Endometrial microvascular endothelial cells (primary cell): ENCODE data around the gene DGKH. TPM values are rescaled to one million over a fixed set of nuclear protein-coding genes. Genes with fewer than 3 reads are reported as not detected.

Source experiments
- in situ Hi-C: cut with HindIII; loops from 2 replicates; pipeline ENCODE4 v1.10.0; 2017; ENCODE audit warnings: low sequenced_read_pairs, low pct_unique_long_range_greater_than_20kb; ENCODE audit errors: inconsistent ontology term
- total RNA-seq: library from RNA; depleted of rRNA; stranded (reverse); fragments of >200 nt; gene quantifications from one replicate; pipeline ENCODE4 v1.2.3, GENCODE V29; 2015; ENCODE audit errors: inconsistent ontology term

The DGKH gene, protein sequence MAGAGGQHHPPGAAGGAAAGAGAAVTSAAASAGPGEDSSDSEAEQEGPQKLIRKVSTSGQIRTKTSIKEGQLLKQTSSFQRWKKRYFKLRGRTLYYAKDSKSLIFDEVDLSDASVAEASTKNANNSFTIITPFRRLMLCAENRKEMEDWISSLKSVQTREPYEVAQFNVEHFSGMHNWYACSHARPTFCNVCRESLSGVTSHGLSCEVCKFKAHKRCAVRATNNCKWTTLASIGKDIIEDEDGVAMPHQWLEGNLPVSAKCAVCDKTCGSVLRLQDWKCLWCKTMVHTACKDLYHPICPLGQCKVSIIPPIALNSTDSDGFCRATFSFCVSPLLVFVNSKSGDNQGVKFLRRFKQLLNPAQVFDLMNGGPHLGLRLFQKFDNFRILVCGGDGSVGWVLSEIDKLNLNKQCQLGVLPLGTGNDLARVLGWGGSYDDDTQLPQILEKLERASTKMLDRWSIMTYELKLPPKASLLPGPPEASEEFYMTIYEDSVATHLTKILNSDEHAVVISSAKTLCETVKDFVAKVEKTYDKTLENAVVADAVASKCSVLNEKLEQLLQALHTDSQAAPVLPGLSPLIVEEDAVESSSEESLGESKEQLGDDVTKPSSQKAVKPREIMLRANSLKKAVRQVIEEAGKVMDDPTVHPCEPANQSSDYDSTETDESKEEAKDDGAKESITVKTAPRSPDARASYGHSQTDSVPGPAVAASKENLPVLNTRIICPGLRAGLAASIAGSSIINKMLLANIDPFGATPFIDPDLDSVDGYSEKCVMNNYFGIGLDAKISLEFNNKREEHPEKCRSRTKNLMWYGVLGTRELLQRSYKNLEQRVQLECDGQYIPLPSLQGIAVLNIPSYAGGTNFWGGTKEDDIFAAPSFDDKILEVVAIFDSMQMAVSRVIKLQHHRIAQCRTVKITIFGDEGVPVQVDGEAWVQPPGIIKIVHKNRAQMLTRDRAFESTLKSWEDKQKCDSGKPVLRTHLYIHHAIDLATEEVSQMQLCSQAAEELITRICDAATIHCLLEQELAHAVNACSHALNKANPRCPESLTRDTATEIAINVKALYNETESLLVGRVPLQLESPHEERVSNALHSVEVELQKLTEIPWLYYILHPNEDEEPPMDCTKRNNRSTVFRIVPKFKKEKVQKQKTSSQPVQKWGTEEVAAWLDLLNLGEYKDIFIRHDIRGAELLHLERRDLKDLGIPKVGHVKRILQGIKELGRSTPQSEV
- total RNA-seq = 14.8 TPM

DNA sequence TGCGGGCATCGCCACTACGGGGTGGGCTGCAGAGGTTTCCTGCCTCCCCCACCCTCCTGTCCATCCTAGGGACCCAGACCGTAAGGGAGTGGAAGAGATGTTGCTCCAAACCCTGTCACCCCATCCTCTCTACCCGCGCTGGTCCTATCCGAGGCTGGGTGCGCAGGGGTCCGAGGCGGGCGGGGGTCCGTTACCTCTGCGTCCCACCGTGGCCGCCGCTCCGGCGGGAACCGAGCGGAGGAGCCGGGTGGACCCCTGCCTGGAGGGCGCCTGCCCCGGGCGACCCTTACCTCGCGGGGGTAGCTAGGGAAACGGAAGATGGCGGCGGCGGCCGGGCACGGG is at the start of gene DGKH:
Gene DGKH, plus strand, starts transcription at position 307 of the 342 bp plus-strand sequence. CDS start 126 bp downstream, outside the sequence.
- in situ Hi-C loops = no loop called here

DNA sequence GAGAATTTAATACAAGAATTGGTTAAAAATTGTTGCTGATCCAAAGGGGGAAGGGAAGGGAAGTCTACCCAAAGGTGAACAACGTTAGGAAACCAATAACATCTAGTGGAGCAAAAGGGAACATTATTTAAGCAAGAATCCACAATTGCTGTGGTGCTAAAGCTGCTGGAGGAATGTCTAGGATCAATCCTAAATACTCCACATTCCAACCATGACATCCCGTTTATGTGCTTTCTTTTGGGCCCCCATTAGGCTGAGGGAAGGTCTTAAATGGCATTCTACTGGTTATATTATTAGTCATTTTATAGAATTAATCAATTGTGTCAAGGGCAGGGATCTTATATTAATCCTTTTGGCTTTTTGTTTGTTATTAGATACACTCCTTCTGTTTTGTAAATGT is 47.6 kb upstream of the DGKH start:
- in situ Hi-C loops = no loop called here

DNA sequence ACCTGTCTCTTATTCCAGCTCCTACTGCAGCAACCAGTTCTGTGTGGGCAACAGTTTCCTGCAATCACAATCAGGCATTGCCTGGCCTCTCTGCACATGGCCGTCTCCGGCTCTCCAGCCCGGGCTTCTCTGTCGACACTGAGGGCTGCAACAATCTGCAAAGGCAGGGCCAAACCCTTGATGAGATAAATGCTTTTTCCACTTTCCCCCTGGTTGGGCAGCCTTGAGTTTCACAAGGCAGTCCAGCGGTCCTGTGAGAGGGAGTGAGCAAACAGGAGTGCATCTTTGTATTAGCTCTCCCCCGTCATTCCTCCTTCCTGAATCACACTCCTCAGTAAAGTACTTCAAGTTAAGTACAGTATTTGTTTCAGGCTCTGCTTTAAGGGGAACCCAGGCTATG is 46.9 kb upstream of the DGKH start:
- in situ Hi-C loops = no loop called here

DNA sequence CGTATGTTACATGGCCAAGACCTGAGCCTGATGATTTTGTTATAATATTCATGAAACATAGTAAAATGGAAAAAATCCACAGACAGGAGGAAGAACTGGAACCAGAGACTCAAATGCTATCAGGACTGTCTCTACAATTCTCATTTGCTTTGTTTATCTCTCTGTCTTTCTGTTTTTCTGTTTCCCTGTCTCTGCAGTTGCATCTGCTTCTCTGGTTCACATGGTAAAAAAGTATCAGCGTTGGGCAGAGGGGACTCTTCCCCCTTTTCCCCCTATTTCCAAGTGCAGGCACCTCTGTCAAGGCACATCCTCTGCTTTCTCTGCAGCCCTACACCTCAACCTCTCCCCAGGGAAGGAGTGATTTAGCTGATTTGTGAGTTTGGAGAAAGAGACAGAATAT is 46.4 kb upstream of the DGKH start:
- in situ Hi-C loops = no loop called here

DNA sequence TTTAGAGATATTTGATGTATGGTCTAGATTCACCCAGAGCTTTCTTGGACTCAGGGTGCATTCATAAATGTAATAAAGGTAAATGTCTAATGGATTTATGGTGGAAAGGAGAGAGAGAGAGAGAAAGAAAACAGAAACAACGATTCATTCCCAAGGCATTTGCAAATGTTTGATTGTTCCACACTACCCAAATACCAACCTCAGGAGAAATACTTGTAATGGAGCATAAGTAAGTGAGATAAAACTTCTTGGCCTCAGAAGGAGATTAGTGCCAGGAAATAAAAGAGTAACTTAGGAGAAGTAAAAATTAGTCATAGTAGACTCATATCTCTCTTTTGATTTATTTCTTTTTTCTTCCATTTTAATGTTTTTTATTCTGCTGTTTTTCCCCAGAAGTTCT is 40.6 kb upstream of the DGKH start:
- in situ Hi-C loops = no loop called here

DNA sequence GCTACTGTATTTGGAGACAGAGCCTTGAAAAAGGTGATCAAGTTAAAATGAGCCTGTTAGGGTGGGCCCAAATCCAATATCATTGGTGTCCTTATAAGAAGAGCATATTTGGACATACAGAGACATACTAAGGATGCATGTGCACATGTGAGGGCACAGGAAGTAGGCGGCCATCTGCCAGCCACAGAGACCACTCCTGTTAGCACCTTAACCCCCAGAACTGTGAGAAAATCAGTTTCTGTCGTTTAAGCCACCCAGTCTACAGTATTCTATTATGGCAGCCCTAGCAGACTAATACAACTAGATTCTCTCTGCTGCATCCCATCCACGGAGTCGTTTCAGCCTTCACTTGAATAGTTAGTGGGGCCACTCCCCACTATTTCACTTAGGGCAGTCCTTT is 39.4 kb upstream of the DGKH start:
- in situ Hi-C loops = no loop called here

DNA sequence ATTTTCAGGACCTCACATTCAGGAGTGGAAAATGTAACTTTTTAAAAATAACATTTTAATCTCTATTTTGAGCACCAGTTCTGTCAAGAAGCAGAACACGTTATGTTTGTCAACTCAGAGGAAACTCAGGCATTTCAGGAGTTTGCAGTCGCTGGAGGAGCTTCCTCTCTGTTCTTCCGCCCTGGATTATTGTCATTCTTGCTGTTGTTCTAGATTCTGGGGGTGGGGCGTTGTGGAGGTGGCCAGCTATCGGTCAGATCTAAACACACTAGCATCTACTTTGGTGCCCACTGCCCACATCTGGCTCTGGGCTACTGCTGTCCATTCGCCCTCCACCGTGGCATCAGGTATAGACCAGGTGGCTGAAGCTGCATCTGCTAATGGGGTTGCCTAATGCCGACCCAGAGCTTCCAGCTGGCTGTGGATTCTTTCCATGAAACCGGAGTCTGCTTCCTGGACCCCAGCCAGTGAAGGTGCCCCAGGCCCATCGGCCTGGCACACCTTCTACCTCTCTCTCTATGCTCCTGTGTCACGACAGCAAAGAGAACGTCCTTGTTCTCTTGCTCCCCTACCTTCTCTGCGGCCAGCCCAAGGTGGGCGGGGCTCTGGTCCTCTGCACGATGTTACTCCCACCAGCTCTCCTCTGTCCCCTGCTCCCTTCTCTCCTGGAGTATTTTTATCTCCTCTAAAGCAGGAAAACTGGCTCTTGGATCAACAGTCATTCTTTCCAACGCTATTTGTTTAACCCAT is 36.7 kb upstream of the DGKH start:
- in situ Hi-C loops = no loop called here

DNA sequence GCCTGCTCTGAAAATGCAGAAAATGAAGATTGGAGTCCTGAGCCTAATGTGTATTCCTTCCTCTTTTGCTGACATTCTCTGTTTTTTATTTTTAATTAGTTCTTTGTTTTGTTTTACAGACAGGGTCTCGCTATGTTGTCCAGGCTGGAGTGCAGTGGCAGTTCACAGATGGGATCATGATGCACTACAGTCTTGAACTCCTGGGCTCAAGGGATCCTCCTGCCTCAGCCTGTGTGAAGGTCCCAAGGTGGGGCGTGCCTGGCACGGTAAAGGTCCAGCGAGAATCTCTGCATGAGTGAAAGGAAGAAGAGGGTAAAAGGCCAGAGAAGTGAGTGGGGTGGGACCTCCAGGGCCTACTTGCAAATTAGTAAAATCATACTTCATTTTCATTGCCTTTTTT is 34.3 kb upstream of the DGKH start:
- in situ Hi-C loops = no loop called here

DNA sequence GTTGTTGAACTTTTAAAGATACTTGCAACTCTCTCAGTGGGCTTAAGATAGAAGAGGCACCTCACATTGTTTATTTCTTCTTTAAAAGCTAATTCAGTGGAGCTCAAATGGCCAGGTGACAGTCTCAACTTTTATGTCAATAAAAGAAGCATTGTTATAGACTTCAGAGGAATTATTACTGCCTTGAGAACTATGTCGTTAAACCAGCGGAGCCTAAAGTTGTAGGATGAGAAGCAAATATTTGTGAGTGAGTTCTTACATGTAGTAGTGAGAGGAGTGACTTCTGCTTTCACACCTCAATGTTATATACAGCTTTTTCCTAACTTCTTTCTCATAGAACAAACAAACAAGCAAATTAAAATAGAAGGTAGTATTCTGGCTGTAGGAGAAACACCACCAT is 31.2 kb upstream of the DGKH start:
- in situ Hi-C loops = no loop called here

DNA sequence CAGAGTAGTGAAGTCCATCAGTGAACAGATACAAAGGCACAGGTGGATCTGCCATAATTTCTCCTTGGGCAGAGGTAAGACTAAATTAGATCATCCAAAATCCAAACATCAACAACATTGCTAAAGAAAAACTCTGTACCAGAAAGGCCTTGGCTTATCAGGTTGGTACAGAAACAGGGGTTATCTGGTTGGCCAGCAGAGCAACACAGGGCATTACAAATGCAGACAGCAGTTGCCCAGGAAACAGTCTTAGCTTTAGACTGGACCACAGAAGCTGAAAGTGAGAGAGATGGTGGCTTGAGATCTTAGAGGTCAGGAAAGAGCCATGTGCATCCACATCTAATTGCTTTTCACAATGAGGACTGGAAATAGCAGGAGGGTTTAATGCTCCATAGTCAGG is 26.6 kb upstream of the DGKH start:
- in situ Hi-C loops = no loop called here

DNA sequence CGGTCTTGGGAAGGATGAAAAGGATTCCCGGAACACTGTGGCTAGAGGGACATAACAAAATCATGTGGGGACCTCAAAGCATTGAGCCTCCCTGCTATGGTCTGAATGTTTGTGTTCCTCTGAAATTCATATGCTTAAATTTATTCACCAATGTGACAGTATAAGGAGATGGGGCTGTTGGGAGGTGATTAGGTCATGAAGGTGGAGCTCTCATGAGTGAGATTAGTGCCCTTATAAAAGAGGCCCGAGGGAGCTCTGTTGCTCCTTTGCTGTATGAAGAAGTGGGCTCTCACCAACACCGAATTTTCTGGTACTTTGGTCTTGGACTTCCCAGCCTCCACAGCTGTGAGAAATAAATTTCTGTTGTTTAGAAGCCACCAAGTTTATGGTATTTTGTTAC is 26.1 kb upstream of the DGKH start:
- in situ Hi-C loops = no loop called here

DNA sequence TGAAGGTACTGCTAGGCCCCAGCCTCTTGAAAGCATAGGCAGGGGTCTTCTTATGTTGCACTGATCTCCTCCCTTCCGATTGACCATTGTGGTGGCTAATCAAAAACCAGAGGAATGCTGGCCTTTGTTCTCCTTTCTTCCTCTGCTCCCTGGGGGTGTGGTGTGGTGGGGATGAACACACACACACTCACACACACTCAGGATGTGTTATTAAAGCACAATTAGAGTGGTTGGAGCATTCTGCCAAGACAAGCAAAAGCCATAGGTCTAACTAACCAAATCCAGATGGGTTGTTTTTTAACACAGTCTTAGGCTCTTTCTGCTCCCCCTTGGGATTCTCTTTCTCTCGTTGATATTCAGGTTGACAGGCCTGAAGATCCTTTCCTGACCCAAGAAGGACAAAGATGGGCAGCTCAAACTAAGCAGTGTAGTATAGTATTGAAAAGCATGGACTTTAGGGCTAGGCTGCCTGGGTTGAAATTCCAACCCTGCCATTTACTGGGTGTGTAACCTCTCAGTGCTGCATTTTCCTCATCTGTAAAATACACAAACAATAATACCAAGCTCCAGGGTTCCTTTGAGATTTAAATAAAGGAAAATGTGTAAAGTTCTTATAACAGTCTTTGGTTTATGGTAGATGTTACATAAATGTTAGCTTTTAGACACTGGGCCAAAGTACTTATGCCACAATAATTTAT is 25.5 kb upstream of the DGKH start:
- in situ Hi-C loops = no loop called here

DNA sequence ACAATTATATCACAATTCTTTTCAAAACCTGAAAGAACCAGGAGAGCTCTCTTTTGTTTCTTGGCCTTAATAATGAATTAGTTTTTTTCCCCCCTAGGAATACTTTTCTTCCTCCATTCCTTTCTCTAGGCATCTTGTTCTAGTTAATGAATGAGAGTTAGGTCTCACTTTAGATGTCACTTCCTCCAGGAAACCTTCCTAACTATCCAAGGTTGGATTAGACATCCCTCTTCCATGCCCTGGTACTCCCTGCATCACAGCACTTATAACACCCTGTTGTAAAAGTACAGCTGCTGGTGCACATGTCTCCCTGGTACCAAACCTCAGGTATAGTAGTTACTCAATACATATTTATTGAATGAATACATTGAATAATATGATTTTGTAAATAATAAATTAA is 21.2 kb upstream of the DGKH start:
- in situ Hi-C loops = no loop called here

DNA sequence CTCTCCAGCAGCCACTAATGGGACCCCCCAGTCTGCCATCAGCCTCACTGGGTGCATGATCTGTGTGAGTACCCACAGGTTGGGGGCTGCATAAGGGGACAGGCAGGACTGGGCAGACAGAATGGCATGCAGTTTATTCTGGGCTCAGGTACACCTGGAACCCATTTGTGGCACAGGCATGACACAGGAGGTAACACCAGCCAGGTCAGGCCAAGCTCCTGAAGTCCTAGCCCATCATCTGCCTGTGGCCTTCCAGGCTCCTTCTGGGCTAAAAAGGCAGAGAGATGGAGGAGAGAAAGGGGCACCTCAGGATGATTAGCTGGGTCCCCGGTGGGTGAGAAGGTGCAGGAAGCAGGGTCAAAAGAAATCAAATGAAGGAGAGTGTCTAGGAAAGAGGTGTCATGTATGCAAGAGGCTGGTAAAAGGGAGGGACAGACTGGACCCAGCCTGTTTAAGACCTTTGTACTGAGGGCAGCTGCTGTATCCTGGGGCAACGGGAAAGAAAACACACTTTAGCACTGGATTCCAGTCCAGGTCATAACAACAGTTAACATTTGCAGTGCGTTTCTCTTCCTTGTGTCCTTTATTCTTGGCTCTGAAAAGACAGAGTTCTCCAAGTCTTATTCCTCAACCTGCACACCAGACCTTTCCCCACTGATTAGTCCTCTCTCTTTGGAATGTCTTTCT is 20.2 kb upstream of the DGKH start:
- in situ Hi-C loops = no loop called here

DNA sequence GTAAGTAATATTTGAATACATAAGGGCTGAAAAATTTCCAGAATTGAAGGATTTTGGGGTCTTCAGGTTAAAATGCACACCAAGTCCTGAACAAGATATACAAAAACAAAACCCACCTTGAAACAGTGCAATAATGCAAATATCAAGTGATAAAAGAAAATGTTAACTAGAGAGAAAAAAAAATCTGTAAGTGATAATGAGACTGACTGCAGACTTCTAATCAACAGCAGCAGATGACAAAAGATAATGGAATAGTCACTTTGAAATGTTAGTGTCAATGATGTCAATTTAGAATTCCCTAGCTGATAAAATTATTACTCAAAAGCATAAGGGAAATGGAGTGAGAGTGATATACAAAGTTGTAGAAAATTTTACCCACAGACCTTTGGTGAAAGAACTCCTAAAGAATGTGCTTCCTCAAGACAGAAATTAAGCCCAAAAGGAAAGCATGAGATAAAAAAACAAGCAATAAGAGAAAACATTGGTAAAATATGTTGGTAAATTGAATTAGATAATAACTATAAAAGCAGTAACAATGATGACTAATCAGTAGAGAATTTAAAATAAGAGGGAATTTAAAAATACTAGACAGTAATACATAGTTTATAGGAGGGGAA is 12.4 kb upstream of the DGKH start:
- in situ Hi-C loops = no loop called here

DNA sequence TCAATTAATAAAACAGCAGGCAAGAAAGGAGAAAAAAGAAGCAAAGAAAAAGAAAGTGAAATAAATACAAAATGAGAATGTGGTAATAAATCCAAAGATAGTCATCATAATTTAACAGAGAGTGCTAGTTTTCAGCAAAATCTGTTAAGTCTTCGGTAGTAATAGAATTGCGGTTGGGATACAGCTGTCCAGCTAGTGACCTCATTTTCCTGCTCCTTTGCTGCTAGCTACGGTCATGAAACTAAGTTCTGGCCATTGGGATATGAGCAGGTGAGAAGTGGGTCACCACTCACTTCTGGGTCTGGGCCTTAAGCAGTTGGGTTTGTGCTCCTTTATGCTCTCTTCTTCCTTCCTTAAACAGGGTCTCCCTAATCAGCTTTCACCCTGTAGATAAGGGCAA is 11.7 kb upstream of the DGKH start:
- in situ Hi-C loops = no loop called here

DNA sequence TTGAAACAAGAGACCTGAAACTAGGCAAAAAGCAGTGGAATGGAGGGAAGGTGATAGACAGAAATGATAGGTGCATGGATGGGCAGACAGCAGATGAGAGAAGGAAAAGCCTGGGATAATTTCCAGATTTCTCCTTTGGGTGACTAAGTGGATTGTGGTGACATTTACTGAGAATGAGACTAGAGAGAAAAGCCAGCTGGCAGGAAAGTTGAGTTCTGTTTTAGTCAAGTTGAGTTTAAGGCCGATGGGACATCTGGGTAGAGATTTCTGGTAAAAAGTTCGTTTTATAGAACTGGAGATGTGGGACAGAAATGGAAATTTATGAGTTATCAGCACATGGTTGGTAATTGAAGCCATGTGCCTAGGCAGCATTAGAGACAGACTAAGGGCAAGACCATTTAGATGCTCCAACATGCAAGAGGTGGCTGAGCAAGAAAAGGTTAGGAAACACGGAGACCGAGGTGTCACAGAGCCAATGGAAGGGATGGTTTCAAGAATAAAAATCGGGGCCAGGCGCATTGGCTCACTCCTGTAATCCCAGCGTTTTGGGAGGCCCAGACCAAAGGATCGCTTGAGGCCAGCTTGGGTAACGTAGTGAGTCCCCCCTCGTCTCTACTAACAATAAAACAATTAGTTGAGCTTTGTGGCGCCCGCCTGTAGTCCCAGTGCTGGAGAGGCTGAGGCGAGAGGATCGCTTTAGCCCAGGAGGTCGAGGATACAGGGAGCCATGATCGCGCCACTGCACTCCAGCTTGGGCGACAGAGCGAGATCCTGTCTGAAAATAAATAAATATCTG is 9.6 kb upstream of the DGKH start:
- in situ Hi-C loops = no loop called here
